Measurements from ENCODE around the gene AFF2.

AFF2 gene

GRCh38 chrX:148995661-148996060 lies 495.2 kb downstream of the AFF2 start:
- H3K4me1 ChIP-seq (ENCODE audit: low read length) = no peaks in the 10 kb centered on the region
- no peak overlapping the region for H2AFZ ChIP-seq (ENCODE audit: low read length)
- no peak overlapping the region for H3K4me3 ChIP-seq (ENCODE audit: low read length)
- no peaks in the 10 kb centered on the region for H3K9me2 ChIP-seq (replicated peaks; ENCODE audit: insufficient read depth, low read length)
- no peak overlapping the region for H3K9ac ChIP-seq (ENCODE audit: low read length)
- TF ChIP-seq EZH2phosphoT487 (IDR thresholded peaks at IDR 0.05; ENCODE audit: low read length) = no peak
- TF ChIP-seq, protein P1, sequence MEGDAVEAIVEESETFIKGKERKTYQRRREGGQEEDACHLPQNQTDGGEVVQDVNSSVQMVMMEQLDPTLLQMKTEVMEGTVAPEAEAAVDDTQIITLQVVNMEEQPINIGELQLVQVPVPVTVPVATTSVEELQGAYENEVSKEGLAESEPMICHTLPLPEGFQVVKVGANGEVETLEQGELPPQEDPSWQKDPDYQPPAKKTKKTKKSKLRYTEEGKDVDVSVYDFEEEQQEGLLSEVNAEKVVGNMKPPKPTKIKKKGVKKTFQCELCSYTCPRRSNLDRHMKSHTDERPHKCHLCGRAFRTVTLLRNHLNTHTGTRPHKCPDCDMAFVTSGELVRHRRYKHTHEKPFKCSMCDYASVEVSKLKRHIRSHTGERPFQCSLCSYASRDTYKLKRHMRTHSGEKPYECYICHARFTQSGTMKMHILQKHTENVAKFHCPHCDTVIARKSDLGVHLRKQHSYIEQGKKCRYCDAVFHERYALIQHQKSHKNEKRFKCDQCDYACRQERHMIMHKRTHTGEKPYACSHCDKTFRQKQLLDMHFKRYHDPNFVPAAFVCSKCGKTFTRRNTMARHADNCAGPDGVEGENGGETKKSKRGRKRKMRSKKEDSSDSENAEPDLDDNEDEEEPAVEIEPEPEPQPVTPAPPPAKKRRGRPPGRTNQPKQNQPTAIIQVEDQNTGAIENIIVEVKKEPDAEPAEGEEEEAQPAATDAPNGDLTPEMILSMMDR (IDR thresholded peaks at IDR 0.05; ENCODE audit: low read length) = no peak
- no peak for TF ChIP-seq EZH2 (optimal IDR thresholded peaks at IDR 0.05; ENCODE audit: low read depth, low read length)
- no peak for DNase-seq
- H3K9me3 ChIP-seq (replicated peaks; ENCODE audit: insufficient read depth, low read length) = no peaks in the 10 kb centered on the region
- no peak overlapping the region for H3K27ac ChIP-seq (ENCODE audit: low read length)
- no peaks in the 10 kb centered on the region for H3K79me2 ChIP-seq (ENCODE audit: low read length)
- no peaks in the 10 kb centered on the region for H3K27me3 ChIP-seq (replicated peaks; ENCODE audit: insufficient read depth, low read length)
- H3K4me2 ChIP-seq (ENCODE audit: low read depth, low read length) = no peak overlapping the region
- no peaks in the 10 kb centered on the region for H3F3A ChIP-seq (ENCODE audit: insufficient read depth, low read length)
- no peaks in the 10 kb centered on the region for H4K20me1 ChIP-seq (ENCODE audit: insufficient read depth, low read length)
- no peaks in the 10 kb centered on the region for H3K36me3 ChIP-seq (replicated peaks; ENCODE audit: insufficient read depth, low read length)

- Histone ChIP-seq H3K27ac (ENCODE audit: low read length) (no peak overlapping the region), H2AFZ (ENCODE audit: low read length) (no peak overlapping the region), H3K4me2 (ENCODE audit: low read depth, low read length) (no peak overlapping the region)
Observed at GRCh38 chrX:149002320-149002719, 501.9 kb downstream of the AFF2 start.

GRCh38 chrX:149003863-149004660 lies 503.6 kb downstream of the AFF2 start:
- H3K9ac ChIP-seq (ENCODE audit: low read length) = no peak overlapping the region
- H3K36me3 ChIP-seq (replicated peaks; ENCODE audit: insufficient read depth, low read length) = no peaks in the 10 kb centered on the region
- no peak overlapping the region for H3K4me3 ChIP-seq (ENCODE audit: low read length)
- H3K27me3 ChIP-seq (replicated peaks; ENCODE audit: insufficient read depth, low read length) = no peaks in the 10 kb centered on the region
- no peaks in the 10 kb centered on the region for H3K9me2 ChIP-seq (replicated peaks; ENCODE audit: insufficient read depth, low read length)
- H3K9me3 ChIP-seq (replicated peaks; ENCODE audit: insufficient read depth, low read length) = no peaks in the 10 kb centered on the region
- no peak for DNase-seq
- no peaks in the 10 kb centered on the region for H3K79me2 ChIP-seq (ENCODE audit: low read length)
- TF ChIP-seq, protein P1 (IDR thresholded peaks at IDR 0.05; ENCODE audit: low read length) = no peak
- TF ChIP-seq EZH2phosphoT487 (IDR thresholded peaks at IDR 0.05; ENCODE audit: low read length) (no peak), EZH2 (optimal IDR thresholded peaks at IDR 0.05; ENCODE audit: low read depth, low read length) (no peak)
- H3F3A ChIP-seq (ENCODE audit: insufficient read depth, low read length) = no peaks in the 10 kb centered on the region
- no peak overlapping the region for H3K4me2 ChIP-seq (ENCODE audit: low read depth, low read length)
- H3K4me1 ChIP-seq (ENCODE audit: low read length) = no peaks in the 10 kb centered on the region
- no peak overlapping the region for H3K27ac ChIP-seq (ENCODE audit: low read length)
- H2AFZ ChIP-seq (ENCODE audit: low read length) = no peak overlapping the region
- H4K20me1 ChIP-seq (ENCODE audit: insufficient read depth, low read length) = no peaks in the 10 kb centered on the region

More at GRCh38 chrX:149002320-149002719, 501.9 kb downstream of the AFF2 start:
- Histone ChIP-seq H3K36me3 (replicated peaks; ENCODE audit: insufficient read depth, low read length) (no peaks in the 10 kb centered on the region), H4K20me1 (ENCODE audit: insufficient read depth, low read length) (no peaks in the 10 kb centered on the region), H3K9me3 (replicated peaks; ENCODE audit: insufficient read depth, low read length) (no peaks in the 10 kb centered on the region), H3F3A (ENCODE audit: insufficient read depth, low read length) (no peaks in the 10 kb centered on the region), H3K9ac (ENCODE audit: low read length) (no peak overlapping the region), H3K4me1 (ENCODE audit: low read length) (no peaks in the 10 kb centered on the region), H3K4me3 (ENCODE audit: low read length) (no peak overlapping the region), H3K27me3 (replicated peaks; ENCODE audit: insufficient read depth, low read length) (no peaks in the 10 kb centered on the region), H3K79me2 (ENCODE audit: low read length) (no peaks in the 10 kb centered on the region), H3K9me2 (replicated peaks; ENCODE audit: insufficient read depth, low read length) (no peaks in the 10 kb centered on the region)
- TF ChIP-seq EZH2phosphoT487 (IDR thresholded peaks at IDR 0.05; ENCODE audit: low read length) (no peak), EZH2 (optimal IDR thresholded peaks at IDR 0.05; ENCODE audit: low read depth, low read length) (no peak)
- TF ChIP-seq, protein P1 (IDR thresholded peaks at IDR 0.05; ENCODE audit: low read length) = no peak
- no peak for DNase-seq
